DOHH2 (cell line): ENCODE data around the gene PLEKHG4B.

ENCODE experiments used
- EZH2phosphoT487 ChIP-seq: fragments of 200-600 bp; sonication (generic); IDR thresholded peaks from 2 replicates; pipeline ENCODE4 v1.6.1; 2017; ENCODE audit warnings: borderline replicate concordance, mild to moderate bottlenecking, antibody characterized with exemption, low read length, moderate library complexity, mixed read lengths
- TF ChIP-seq, protein P1 (sequence below): fragments of 200-600 bp; sonication (generic); IDR thresholded peaks from one replicate; pipeline ENCODE4 v1.5.1; 2014; ENCODE audit warnings: antibody characterized with exemption, mild to moderate bottlenecking, low read depth, low read length; ENCODE audit not compliant: poor library complexity, severe bottlenecking

GRCh38 chr5:160173-160510, 68.2 kb downstream of the PLEKHG4B start:
- TF ChIP-seq, protein P1, sequence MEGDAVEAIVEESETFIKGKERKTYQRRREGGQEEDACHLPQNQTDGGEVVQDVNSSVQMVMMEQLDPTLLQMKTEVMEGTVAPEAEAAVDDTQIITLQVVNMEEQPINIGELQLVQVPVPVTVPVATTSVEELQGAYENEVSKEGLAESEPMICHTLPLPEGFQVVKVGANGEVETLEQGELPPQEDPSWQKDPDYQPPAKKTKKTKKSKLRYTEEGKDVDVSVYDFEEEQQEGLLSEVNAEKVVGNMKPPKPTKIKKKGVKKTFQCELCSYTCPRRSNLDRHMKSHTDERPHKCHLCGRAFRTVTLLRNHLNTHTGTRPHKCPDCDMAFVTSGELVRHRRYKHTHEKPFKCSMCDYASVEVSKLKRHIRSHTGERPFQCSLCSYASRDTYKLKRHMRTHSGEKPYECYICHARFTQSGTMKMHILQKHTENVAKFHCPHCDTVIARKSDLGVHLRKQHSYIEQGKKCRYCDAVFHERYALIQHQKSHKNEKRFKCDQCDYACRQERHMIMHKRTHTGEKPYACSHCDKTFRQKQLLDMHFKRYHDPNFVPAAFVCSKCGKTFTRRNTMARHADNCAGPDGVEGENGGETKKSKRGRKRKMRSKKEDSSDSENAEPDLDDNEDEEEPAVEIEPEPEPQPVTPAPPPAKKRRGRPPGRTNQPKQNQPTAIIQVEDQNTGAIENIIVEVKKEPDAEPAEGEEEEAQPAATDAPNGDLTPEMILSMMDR: no peak
- TF ChIP-seq EZH2phosphoT487: no peak
